HG03097 (cell line): Measurements from ENCODE around the gene SFTA2.

Source experiments
- ATAC-seq: cut with Tn5 transposase; IDR thresholded peaks from one replicate; pipeline ENCODE4 v1.9.1; 2021; ENCODE audit not compliant: unreplicated experiment, low FRiP score

SFTA2 gene

GRCh38 chr6:30891816-30892538 lies 40.0 kb downstream of the SFTA2 start:
- ATAC-seq = no peak

DNA sequence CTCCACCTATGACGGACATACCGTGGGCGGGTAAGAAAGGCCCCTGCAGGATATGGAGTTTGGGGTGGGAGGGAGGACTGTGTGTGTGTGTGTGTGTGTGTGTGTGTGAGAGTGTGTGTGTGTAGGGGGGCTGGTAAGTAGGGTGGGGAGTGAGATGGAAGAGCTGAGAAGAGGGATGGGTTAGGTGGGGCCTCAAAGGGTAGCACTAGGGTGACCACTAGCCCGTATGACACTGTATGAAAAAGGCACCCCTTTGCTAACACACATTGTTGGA lies 40.6 kb downstream of the SFTA2 start:
- ATAC-seq = no peak

- no peak for ATAC-seq
Measured at GRCh38 chr6:30890646-30891449, 41.1 kb downstream of the SFTA2 start.

DNA sequence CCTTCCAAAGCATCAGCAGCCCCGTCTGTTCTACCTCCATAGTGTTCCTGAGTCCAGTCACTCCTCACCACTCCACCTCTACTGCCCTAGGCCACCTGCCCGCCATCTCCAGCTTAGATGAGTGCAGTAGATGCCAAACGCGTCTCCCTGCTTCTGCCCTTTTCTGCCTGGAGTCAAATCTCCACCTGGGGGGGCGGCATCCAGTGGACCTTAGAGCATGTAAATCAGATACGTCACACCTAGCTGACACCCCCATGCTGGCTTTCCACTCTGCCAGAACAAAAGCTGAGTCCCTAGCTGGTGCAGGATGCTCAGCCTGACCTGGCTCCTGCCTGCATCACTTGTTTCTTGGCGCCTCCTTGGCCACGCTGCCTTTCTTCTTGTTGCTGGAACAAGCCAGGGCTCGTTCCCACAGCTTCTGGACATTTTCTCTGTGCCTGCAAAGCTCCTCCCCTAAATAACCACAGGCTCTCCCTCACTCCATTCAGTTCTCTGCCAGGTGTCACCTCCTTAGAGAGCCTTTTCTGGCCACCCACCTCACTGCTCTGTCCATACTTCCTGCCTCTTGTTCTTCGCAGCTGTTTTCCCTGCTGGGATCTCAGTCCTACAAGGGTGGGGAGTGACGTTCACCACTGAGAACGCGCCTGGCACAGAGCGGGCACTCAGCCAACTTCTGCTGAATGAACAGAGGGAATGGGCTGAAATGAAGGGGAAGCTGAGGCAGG lies 41.9 kb downstream of the SFTA2 start:
- ATAC-seq = no peak

GRCh38 chr6:30889496-30889885 lies 42.5 kb downstream of the SFTA2 start:
- no peak for ATAC-seq

GRCh38 chr6:30888816-30889495 lies 43.0 kb downstream of the SFTA2 start:
- ATAC-seq = no peak

GRCh38 chr6:30887901-30888815 lies 43.8 kb downstream of the SFTA2 start:
- no peak for ATAC-seq

GRCh38 chr6:30886897-30887255 lies 45.1 kb downstream of the SFTA2 start:
- no peak for ATAC-seq

GRCh38 chr6:30885999-30886896 lies 45.7 kb downstream of the SFTA2 start:
- ATAC-seq = no peak

GRCh38 chr6:30885481-30885998 lies 46.4 kb downstream of the SFTA2 start:
- ATAC-seq = no peak

GRCh38 chr6:30884521-30885480 lies 47.2 kb downstream of the SFTA2 start:
- no peak for ATAC-seq

GRCh38 chr6:30883685-30884520 lies 48.1 kb downstream of the SFTA2 start, which contains the start of gene DDR1:
DDR1 (plus strand) TSS chr6:30884519; CDS start chr6:30888730, 4,211 bp downstream.
- ATAC-seq = no peak

GRCh38 chr6:30882759-30883684 lies 48.9 kb downstream of the SFTA2 start:
- no peak for ATAC-seq

- no peak for ATAC-seq
Measured at GRCh38 chr6:30882204-30882758, 49.7 kb downstream of the SFTA2 start.

DNA sequence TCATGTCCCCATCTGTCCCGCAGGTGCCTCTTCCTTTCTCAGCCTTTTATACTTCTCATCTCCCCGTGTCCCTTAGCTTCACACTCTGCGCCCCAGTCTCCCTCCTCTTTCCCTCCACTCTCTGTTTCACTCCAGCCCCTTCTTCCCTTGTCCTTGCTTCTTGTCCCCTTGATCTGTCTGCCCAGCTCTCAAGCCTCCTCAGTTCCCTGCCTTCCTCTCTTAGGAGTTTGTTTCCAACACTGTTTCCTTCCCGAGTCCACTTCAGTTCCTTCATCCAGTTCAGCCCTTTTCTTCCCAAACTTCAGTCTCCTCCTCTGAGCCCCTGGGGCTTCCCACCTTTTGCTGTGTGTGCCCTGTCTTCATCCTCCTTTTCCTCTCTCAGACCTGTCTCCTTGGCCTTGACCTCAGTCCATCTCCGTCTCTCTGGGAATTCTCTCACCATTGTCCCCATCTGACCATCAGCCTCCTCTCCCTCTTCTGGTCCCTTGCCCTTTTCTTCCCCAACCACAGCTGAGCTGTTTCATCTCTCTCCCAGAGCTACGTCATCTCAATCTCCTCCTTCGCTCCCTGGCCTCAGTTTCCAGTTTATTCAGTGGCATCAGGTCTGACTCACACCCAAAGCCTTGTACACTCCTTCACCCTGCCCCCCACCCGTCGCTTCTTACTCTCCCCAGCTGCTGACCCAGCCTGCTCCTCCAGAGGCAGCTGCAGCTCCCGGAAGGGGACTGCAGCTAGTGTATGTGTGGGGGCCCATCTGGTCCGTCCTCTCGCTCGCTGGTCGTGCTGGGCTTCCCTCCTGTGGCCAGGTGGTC lies 50.4 kb downstream of the SFTA2 start:
- ATAC-seq = no peak
